GM21526 (cell line): Measurements from ENCODE around the gene DMPK.
A peak's percentile ranks its signal among the peaks of the same experiment; 100 is the strongest.
"Not testable (repeated sequence)": the region's sequence is repeated elsewhere in the genome, so short reads cannot be mapped to it uniquely, and the experiment has no call there.

Experiments used
- ATAC-seq: cut with Tn5 transposase; IDR thresholded peaks from one replicate; pipeline ENCODE4 v1.9.1; 2021; ENCODE audit warnings: moderate library complexity; ENCODE audit not compliant: unreplicated experiment, low FRiP score

Gene DMPK

GRCh38 chr19:45816236-45817009 is 34.1 kb upstream of the DMPK start:
- ATAC-seq: no peak

GRCh38 chr19:45815481-45816216 is 33.4 kb upstream of the DMPK start:
- ATAC-seq: no peak

- no peak for ATAC-seq
These were observed 32.7 kb upstream of the DMPK start, which contains the start of gene RSPH6A for GRCh38 chr19:45814851-45815480. Gene RSPH6A (minus strand): TSS chr19:45815308. CDS start chr19:45815176, 132 bp downstream.

DNA sequence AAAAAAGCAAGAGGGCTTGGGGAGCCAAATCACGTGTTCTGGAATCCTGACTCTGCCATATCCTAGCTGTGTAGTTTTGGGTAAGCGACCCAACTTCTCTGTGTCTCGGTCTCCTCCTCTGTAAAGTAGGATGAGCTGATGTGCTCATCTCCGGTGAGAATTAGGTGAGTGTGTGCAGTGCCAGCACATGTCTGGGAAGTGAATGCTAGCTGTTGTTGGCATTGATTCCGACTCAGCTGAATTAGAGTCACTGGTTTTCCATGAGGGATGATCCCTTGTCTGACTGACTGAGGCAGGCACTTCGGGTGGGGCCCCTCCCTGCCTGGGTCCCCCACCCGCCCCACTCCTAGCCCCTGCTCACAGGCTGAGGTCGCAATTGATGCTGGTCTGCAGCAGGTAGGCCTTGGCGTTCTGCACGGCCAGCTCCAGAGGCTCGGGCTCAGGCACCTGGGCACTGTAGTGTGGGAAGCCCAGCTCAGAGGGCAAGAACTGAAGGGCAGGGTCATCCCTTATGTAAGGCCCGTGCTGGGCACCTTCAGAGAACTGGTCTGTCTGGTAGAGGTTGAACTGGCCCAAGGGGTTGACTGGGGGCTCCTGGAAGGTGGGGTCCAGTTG is 32.0 kb upstream of the DMPK start:
- ATAC-seq: no peak

GRCh38 chr19:45812297-45812696 is 30.0 kb upstream of the DMPK start:
- ATAC-seq: no peak

DNA sequence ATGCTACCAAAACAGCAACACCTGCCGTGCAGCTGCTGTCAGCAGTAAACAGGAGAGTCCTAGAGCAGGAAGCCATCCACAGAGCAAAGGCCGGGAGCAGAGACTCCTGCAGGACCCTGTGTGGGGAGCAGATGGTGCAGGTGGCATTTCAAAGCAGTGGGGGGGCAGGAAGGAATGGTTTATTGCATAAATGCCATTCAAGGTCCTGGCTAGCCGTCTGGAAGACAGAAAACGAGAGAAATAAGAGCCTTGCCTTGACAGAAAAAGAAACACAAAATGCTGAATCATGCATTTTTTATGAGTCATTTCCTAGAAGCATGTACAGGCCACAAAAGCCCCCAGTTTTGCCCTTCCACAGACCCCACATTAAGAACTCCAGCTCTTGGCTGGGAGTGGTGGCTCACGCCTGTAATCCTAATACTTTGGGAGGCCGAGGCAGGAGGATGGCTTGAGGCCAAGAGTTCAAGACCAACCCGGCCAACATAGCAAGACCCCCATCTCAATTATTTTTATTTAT is 27.4 kb upstream of the DMPK start:
- ATAC-seq: no peak

DNA sequence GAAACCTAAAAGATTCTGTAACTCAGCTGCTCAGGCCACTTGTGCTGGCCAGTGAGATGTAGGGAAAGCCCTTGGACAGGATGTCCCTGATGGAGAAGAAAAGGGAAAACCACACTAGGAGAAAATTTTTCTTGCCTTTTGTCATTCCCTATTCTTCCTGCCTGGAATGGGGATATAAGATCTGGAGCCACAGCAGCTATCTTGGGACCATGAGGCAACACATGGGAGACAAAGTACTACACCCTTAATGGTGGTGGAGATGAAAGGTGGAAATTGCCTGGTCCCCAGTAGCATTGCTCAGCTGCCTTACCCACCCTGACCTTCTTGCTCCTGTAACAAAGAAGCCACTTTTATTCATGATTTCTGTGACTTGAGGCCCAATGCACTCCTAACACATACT is 23.4 kb upstream of the DMPK start:
- no peak for ATAC-seq

GRCh38 chr19:45804959-45805230 is 22.6 kb upstream of the DMPK start:
- no peak for ATAC-seq

DNA sequence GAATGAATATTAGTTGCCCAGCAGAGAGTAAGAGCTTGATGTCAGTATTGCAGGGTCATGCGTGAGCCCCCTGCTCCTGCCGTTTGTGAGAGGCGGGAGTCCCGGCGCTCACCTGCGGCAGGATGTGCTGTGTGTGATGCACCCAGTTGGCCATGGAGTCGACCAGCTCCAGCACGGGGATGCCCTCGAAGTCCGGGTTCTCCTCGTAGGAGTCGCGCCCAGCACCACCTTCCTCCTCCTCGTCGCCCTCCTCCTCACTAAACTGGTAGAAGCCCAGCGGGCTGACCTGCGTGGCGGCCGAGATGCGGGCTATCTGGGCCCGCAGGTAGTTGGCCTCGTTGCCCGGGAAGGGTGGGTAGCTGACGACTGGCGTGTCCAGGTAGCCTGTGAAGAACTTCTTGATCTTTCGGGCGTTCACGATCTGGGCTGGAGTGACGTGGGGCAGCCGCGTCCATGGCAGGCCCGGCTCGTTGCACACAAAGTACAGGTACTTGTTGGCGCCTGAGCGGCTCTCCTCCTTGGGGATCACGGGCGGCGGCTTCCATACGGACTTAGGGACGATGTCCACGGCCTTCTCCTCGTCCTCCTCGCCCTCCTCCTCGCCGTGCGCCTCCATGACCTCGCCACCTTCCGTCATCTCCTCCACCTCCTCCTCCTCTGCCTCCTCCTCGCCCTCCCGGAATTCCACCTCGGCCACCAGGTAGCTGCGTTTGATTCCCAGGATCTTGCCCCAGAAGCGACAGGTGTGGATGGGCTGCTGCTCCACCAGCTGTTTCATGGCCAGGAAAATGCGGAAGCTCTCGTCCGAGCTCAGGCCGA is 22.1 kb upstream of the DMPK start:
- ATAC-seq: no peak

- no peak for ATAC-seq
These were observed 19.4 kb upstream of the DMPK start for GRCh38 chr19:45801603-45802175.

- no peak for ATAC-seq
These were observed 17.8 kb upstream of the DMPK start for GRCh38 chr19:45800070-45800553.

GRCh38 chr19:45799541-45799940 is 17.3 kb upstream of the DMPK start:
- not testable (repeated sequence) for ATAC-seq

- no peak for ATAC-seq
These were observed 16.8 kb upstream of the DMPK start for GRCh38 chr19:45798995-45799517.

DNA sequence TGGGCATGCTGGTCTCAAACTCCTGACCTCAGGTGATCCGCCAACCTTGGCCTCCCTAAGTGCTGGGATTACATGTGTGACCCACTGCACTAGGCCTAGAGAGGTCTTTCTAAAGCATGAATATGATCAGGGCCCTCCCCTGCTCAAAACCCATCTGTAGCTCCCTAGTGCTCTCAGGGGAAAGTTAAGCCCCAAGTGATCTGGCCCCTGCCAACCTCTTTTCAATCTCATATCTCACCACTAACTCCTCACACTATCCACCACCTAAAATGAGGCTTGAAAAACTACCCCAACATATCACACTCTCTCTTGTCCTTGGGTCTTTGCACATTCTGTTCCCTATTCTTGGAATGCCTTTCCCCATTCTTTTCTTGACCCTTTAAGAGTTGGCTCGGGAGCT is 12.3 kb upstream of the DMPK start:
- no peak for ATAC-seq

- ATAC-seq: no peak
These were observed 11.6 kb upstream of the DMPK start for GRCh38 chr19:45793876-45794275.

- no peak for ATAC-seq
These were observed 10.9 kb upstream of the DMPK start for GRCh38 chr19:45793178-45793564.

DNA sequence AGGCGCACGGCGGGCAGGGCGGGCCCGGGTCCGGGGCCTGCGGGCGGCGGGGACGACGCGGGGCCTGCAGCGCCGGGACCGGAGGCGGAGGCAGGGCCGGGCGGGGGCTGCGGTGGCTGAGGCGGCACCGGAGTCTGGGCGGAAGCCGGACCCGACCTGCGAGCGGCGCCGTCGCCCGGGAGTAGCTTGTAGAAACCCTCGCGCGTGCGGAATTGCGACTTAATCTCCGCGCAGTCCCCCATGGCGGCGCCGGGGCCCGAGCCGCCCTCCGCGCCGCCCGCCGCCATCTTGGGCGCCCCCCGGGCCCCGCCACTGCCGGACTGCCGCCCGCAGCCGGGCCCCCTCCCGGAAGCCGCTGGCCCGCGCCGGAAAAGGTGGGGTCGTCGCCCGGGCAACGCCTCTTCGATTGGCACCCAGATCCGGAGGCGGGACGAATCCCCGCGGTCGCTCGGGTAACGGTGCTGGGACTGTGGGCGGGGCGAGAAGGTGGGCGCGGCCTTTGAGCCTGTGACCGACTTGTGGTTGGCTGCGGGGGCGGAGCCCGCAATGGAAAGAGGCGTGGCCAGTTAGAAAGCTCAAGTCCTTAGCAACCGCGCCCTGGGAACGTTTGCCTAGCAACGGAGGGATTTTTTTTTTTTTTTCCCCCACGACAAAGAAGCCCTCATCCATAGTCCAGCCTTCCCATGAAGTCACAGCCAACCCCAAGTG is 10.3 kb upstream of the DMPK start, which contains the start of gene DMWD:
Gene DMWD (minus strand): TSS at position 376 of the 708 bp plus-strand sequence. CDS start 89 bp downstream, at position 287.
- ATAC-seq: peak; percentile 73

DNA sequence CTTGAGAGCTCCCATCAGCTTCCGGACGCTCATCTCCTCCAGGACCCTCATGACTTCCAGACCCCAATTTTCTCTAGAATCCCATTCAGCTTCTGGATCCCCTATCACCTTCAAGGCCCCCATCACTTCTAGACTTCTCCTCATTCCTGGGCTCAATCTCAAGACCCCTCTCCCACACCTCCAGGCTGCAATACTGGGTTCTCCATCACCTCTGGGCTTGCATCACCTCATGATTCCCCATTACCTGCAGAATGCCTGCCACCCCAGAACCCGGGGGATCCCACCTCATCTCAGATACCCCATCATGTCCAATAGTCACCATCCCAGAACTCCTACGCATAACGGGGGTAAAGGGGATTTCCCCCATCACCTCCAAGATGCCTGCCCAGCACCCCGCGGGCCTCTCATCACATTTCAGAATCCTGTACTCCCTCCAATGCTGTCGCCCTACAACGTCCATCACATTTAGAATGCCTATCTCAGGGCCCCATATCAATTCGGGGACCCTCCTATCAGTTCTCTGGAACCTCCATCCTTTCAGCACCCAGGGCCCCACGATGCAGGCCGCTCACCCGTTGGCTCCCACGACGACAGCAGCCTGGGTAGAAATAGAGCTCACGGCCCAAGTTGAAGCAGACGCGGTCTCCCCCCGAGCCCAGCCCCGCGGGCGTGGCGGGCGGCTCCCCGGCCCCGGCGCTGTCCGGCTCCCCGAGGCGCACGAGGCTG is 9.6 kb upstream of the DMPK start:
- ATAC-seq: no peak
